ENCODE results near the gene CD209. TPM values are rescaled to one million over a fixed set of nuclear protein-coding genes. Genes with fewer than 3 reads are reported as not detected.

The CD209 gene
- total RNA-seq, 2 experiments from 2014 or later: not detected

GRCh38 chr19:7744871-7745650, 2.3 kb downstream of the CD209 start:
- BruUV-seq (replicated peaks): no TSS peak
- Histone ChIP-seq H3K4me3 (ENCODE audit: low read depth, low read length, poor library complexity, severe bottlenecking) (no peak overlapping the region), H3K9me2 (ENCODE audit: insufficient read depth, low read length) (no peaks in the 10 kb centered on the region), H3K27ac (ENCODE audit: low read depth, low read length, poor library complexity, severe bottlenecking) (no peak overlapping the region), H3K4me1 (ENCODE audit: insufficient read depth, low read length, poor library complexity, severe bottlenecking) (peaks cover 12% of the 10 kb centered on the region), H3K9me3 (ENCODE audit: low read length) (no peaks in the 10 kb centered on the region), H4K20me1 (ENCODE audit: insufficient read depth, low read length) (no peaks in the 10 kb centered on the region), H3K4me2 (ENCODE audit: low read length) (no peak overlapping the region), H2AFZ (ENCODE audit: low read length) (no peak overlapping the region), H3K79me2 (ENCODE audit: insufficient read depth, low read depth, low read length) (no peaks in the 10 kb centered on the region), H3K36me3 (ENCODE audit: insufficient read depth, low read length) (no peaks in the 10 kb centered on the region)
- ChIA-PET CTCF (ENCODE audit: unreplicated experiment) (interaction anchor here (1.3 kb wide), 1 partner anchor 140 kb away, joined by 5 read pairs; no protein-coding TSS in a partner anchor), POLR2A (interaction anchor here (0.7 kb wide), 1 partner anchor 19 kb away, joined by 3 read pairs; no protein-coding TSS in a partner anchor)
- DNase-seq (ENCODE audit: low spot score): no peak
- no peak for TF ChIP-seq EZH2phosphoT487 (IDR thresholded peaks at IDR 0.05; ENCODE audit: borderline replicate concordance, low read depth, low read length)
- TF ChIP-seq CTCF (conservative IDR thresholded peaks at IDR 0.05; ENCODE audit: low read length): no peak
- intact Hi-C loops (cut with micrococcal nuclease; ENCODE audit: unreplicated experiment): no loop called here

DNA sequence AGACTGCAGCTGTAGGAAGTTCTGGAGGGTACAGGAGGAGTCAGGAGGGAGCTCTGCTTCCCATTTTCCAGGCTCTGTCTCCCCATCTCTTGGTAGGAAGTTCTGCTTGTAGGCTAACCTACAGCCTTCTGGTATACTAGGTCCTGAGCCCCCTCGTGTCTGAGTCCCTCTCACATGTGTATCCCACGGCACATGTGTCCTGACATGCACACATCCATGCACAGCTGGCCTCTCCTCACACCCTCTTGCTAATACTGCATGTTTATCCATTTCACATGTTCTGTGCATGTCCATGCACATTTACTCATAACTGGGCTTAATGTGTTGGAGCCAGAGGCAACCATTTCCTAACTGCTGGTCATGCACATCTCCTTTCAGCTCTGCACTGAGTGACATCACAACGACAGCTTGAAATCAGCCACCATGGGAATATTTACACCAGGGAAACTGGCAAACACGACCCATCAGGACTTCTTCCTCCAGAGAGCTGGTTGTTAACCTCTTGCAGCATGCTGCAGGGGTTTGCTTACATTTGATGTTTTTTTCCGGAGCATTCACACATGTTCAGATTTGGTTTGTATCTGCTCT, 3.0 kb downstream of the CD209 start:
- H3K79me2 ChIP-seq (ENCODE audit: insufficient read depth, low read depth, low read length): no peaks in the 10 kb centered on the region
- no peaks in the 10 kb centered on the region for H3K9me3 ChIP-seq (ENCODE audit: low read length)

More for the DNA sequence above, 3.0 kb downstream of the CD209 start:
- no TSS peak for BruUV-seq (replicated peaks)
- Histone ChIP-seq H3K4me1 (ENCODE audit: insufficient read depth, low read length, poor library complexity, severe bottlenecking) (peaks cover 12% of the 10 kb centered on the region), H3K36me3 (ENCODE audit: insufficient read depth, low read length) (no peaks in the 10 kb centered on the region), H2AFZ (ENCODE audit: low read length) (no peak overlapping the region), H4K20me1 (ENCODE audit: insufficient read depth, low read length) (no peaks in the 10 kb centered on the region), H3K4me3 (ENCODE audit: low read depth, low read length, poor library complexity, severe bottlenecking) (no peak overlapping the region), H3K27ac (ENCODE audit: low read depth, low read length, poor library complexity, severe bottlenecking) (no peak overlapping the region), H3K4me2 (ENCODE audit: low read length) (no peak overlapping the region), H3K9me2 (ENCODE audit: insufficient read depth, low read length) (no peaks in the 10 kb centered on the region)
- CTCF ChIA-PET (ENCODE audit: unreplicated experiment): interaction anchor here (1.3 kb wide), 1 partner anchor 139 kb away, joined by 5 read pairs; no protein-coding TSS in a partner anchor
- DNase-seq (ENCODE audit: low spot score): no peak
- TF ChIP-seq EZH2phosphoT487 (IDR thresholded peaks at IDR 0.05; ENCODE audit: borderline replicate concordance, low read depth, low read length) (no peak), CTCF (conservative IDR thresholded peaks at IDR 0.05; ENCODE audit: low read length) (no peak)
- POLR2A ChIA-PET: no interaction called here
- intact Hi-C loops (cut with micrococcal nuclease; ENCODE audit: unreplicated experiment): no loop called here
